Keratinocyte (primary cell): ENCODE measurements around the gene OR8H2. TPM values are rescaled to one million over a fixed set of nuclear protein-coding genes. Genes with fewer than 3 reads are reported as not detected.

Source experiments
- DNase-seq: peaks from one replicate; pipeline ENCODE4 v3.0.0-alpha.2; 2011; ENCODE audit warnings: low read depth, missing footprints, low spot score
- FAIRE-seq: peaks from 2 replicates; lab custom pipeline; 2011; peaks lifted over from hg19 to GRCh38; lab: Jason Lieb, UNC
- H2AFZ ChIP-seq: 2 replicates; pipeline ENCODE4 v1.6.0; 2012; ENCODE audit warnings: low read length, control low read depth, inconsistent platforms; ENCODE audit not compliant: control insufficient read depth
- H3K27ac ChIP-seq: 2 replicates; pipeline ENCODE4 v1.5.1; 2011; ENCODE audit warnings: low read length; ENCODE audit not compliant: control insufficient read depth, insufficient read depth
- H3K27me3 ChIP-seq: 3 replicates; pipeline ENCODE4 v1.6.0; 2011; ENCODE audit warnings: low read length; ENCODE audit not compliant: control insufficient read depth, insufficient read depth; ENCODE audit errors: extremely low read depth
- H3K36me3 ChIP-seq, 2 experiments: 2 replicates in 1 of 2; 3 replicates in 1 of 2; pipeline ENCODE4 v1.5.1; 2011; ENCODE audit warnings: low read length in 2 of 2, mild to moderate bottlenecking in 1 of 2; ENCODE audit not compliant: control insufficient read depth in 2 of 2, insufficient read depth in 2 of 2; ENCODE audit errors: extremely low read depth in 1 of 2
- H3K4me1 ChIP-seq: 3 replicates; pipeline ENCODE4 v1.5.1; 2011; ENCODE audit warnings: low read length; ENCODE audit not compliant: control insufficient read depth, insufficient read depth; ENCODE audit errors: extremely low read depth
- H3K4me2 ChIP-seq: 3 replicates; pipeline ENCODE4 v1.6.0; 2011; ENCODE audit warnings: low read depth, low read length; ENCODE audit not compliant: control insufficient read depth, insufficient read depth; ENCODE audit errors: extremely low read depth
- H3K4me3 ChIP-seq, 3 experiments: fragments of 200-600 bp in 1 of 3; sonication (generic) in 1 of 3; 2 replicates in 2 of 3; 3 replicates in 1 of 3; pipeline ENCODE4 v1.5.1; 2011 to 2016; ENCODE audit warnings: low read length in 3 of 3, mild to moderate bottlenecking in 3 of 3, control low read depth in 2 of 3, inconsistent platforms in 1 of 3, low read depth in 1 of 3, mixed read lengths in 1 of 3, mixed run types in 1 of 3, moderate library complexity in 1 of 3; ENCODE audit not compliant: control insufficient read depth in 2 of 3, insufficient read depth in 2 of 3; ENCODE audit errors: extremely low read depth in 1 of 3
- H3K79me2 ChIP-seq: 2 replicates; pipeline ENCODE4 v1.6.0; 2012; ENCODE audit warnings: low read length; ENCODE audit not compliant: control insufficient read depth, insufficient read depth
- H3K9ac ChIP-seq: 3 replicates; pipeline ENCODE4 v1.6.0; 2011; ENCODE audit warnings: low read length; ENCODE audit not compliant: control insufficient read depth, insufficient read depth; ENCODE audit errors: extremely low read depth
- H3K9me1 ChIP-seq: 3 replicates; pipeline ENCODE4 v1.6.0; 2011; ENCODE audit warnings: low read length; ENCODE audit not compliant: control insufficient read depth, insufficient read depth; ENCODE audit errors: extremely low read depth
- H3K9me3 ChIP-seq: 2 replicates; pipeline ENCODE4 v1.5.1; 2012; ENCODE audit warnings: low read depth, low read length; ENCODE audit not compliant: control insufficient read depth
- H4K20me1 ChIP-seq: 3 replicates; pipeline ENCODE4 v1.6.0; 2011; ENCODE audit warnings: low read length; ENCODE audit not compliant: control insufficient read depth, insufficient read depth; ENCODE audit errors: extremely low read depth
- CTCF ChIP-seq, 3 experiments: IDR thresholded peaks in 1 of 3; conservative IDR thresholded peaks in 1 of 3; optimal IDR thresholded peaks in 1 of 3; 2 replicates in 2 of 3; 3 replicates in 1 of 3; pipeline versions ENCODE3 to v1.5.1; 2011; ENCODE audit warnings: low read length in 3 of 3, mild to moderate bottlenecking in 3 of 3, moderate library complexity in 2 of 3, control low read depth in 1 of 3, inconsistent platforms in 1 of 3; ENCODE audit not compliant: insufficient read depth in 2 of 3; ENCODE audit errors: extremely low read depth in 1 of 3
- EZH2 ChIP-seq: IDR thresholded peaks from one replicate; pipeline ENCODE4 v1.6.1; 2012; ENCODE audit warnings: inconsistent platforms, mild to moderate bottlenecking, low read length, moderate library complexity
- dilution Hi-C: fragments of 300-500 bp; cut with MboI; formaldehyde crosslinking; loops from one replicate; pipeline ENCODE4 v1.7.0; 2020; ENCODE audit warnings: low sequenced_read_pairs; ENCODE audit not compliant: extremely low pct_ligation_motif_present
- polyA plus RNA-seq, 5 experiments: library from polyadenylated mRNA; depleted of rRNA in 3 of 5; stranded (reverse) in 3 of 5; stranded (forward) in 1 of 5; unstranded in 1 of 5; fragments of >200 nt; gene quantifications; 1 replicate in 1 of 5; 2 replicates in 3 of 5; 3 replicates in 1 of 5; pipeline versions ENCODE4 v1.2.1 to v1.2.3, GENCODE V29; 2011 to 2012; ENCODE audit warnings: missing spikeins in 2 of 5, low read depth in 1 of 5, low replicate concordance in 1 of 5

The OR8H2 gene
- polyA plus RNA-seq, 1 donor (not counting 4 experiments of a cell fraction or from before 2014, with no cell fraction given), result not detected

- Histone ChIP-seq H3K36me3 (no peaks in the 10 kb centered on the region), H3K9me1 (no peaks in the 10 kb centered on the region), H3K27ac (no peak overlapping the region), H3K9ac (no peak overlapping the region), H3K79me2 (no peaks in the 10 kb centered on the region), H3K9me3 (no peaks in the 10 kb centered on the region), H3K4me2 (no peak overlapping the region), H4K20me1 (no peaks in the 10 kb centered on the region), H2AFZ (no peak overlapping the region), H3K4me1 (no peaks in the 10 kb centered on the region), H3K4me3 (no peak overlapping the region), H3K27me3 (no peaks in the 10 kb centered on the region)
- DNase-seq (no peak), FAIRE-seq (no peak)
- no peak for TF ChIP-seq CTCF (optimal IDR thresholded peaks at IDR 0.05 in 1 of 3, IDR thresholded peaks at IDR 0.05 in 1 of 3, conservative IDR thresholded peaks at IDR 0.05 in 1 of 3; ENCODE audit: extremely low read depth in 1 of 3, insufficient read depth in 2 of 3, low read length in 3 of 3)
- dilution Hi-C loops, result no loop called here
Measured at GRCh38 chr11:56066980-56067379, 36.5 kb upstream of the OR8H2 start.

- no peaks in the 10 kb centered on the region for H3K9me1 ChIP-seq
- H3K79me2 ChIP-seq, result no peaks in the 10 kb centered on the region
- no peak for DNase-seq
- no peaks in the 10 kb centered on the region for H3K36me3 ChIP-seq
- no peaks in the 10 kb centered on the region for H3K27me3 ChIP-seq
- FAIRE-seq, result no peak
- H3K27ac ChIP-seq, result no peak overlapping the region
- dilution Hi-C loops, result no loop called here
- no peaks in the 10 kb centered on the region for H3K9me3 ChIP-seq
- no peak for TF ChIP-seq EZH2
- no peak for TF ChIP-seq CTCF (optimal IDR thresholded peaks at IDR 0.05 in 1 of 3, IDR thresholded peaks at IDR 0.05 in 1 of 3, conservative IDR thresholded peaks at IDR 0.05 in 1 of 3; ENCODE audit: extremely low read depth in 1 of 3, insufficient read depth in 2 of 3, low read length in 3 of 3)
- H3K9ac ChIP-seq, result no peak overlapping the region
- no peak overlapping the region for H2AFZ ChIP-seq
- H4K20me1 ChIP-seq, result no peaks in the 10 kb centered on the region
- no peaks in the 10 kb centered on the region for H3K4me1 ChIP-seq
- no peak overlapping the region for H3K4me2 ChIP-seq
- no peak overlapping the region for H3K4me3 ChIP-seq
Measured at GRCh38 chr11:56089697-56090096, 13.8 kb upstream of the OR8H2 start.
